Peyer's patch (tissue), 4 donors: ENCODE results near the gene RBM12. TPM values are rescaled to one million over a fixed set of nuclear protein-coding genes. Genes with fewer than 3 reads are reported as not detected.

ENCODE experiments used
- small RNA-seq, 2 donors: library from RNA; depleted of rRNA; stranded (forward); fragments of <200 nt; gene quantifications; one replicate each; pipeline ENCODE3, GENCODE V24; 2016
- total RNA-seq, 4 donors: library from RNA; depleted of rRNA; stranded (reverse); fragments of >200 nt; gene quantifications; one replicate each; pipeline ENCODE4 v1.1.0, GENCODE V29; 2016

The RBM12 gene
- total RNA-seq, 4 donors from 2014 or later = 21.1 to 38.1 (median 32.3) TPM

Small RNAs within 50 kb of the gene (small RNA-seq; reads per million reads assigned to genes)
- 0 reads per million in 2 donors for gene RNU6-759P

Other genes with a start within 250 kb of the RBM12 start
- gene GDF5, start 226.7 kb downstream of the RBM12 start, total RNA-seq = not detected
- gene CEP250, start 209.3 kb downstream of the RBM12 start, total RNA-seq = 100 to 1,000 TPM in 1 of 4 donors, 10 to 100 TPM in 3; 26.1 to 121 (median 38.3) TPM
- not detected for gene C20orf173, start 135.2 kb downstream of the RBM12 start, total RNA-seq
- gene ERGIC3, start 122.8 kb downstream of the RBM12 start, total RNA-seq = 100 to 1,000 TPM; 183 to 233 (median 201) TPM
- 10 to 100 TPM in 2 of 4 donors, not detected in 2; 10.7 to 28.1 TPM for gene SPAG4, start 49.1 kb downstream of the RBM12 start, total RNA-seq
- gene CPNE1, start within 50 bp of the RBM12 start, total RNA-seq = 100 to 1,000 TPM in 3 of 4 donors, 10 to 100 TPM in 1; 84.9 to 201 (median 127) TPM
- gene NFS1, start 34.5 kb upstream of the RBM12 start, total RNA-seq = 10 to 100 TPM; 29.2 to 62.2 (median 41.4) TPM
- gene ROMO1, start 34.5 kb upstream of the RBM12 start, total RNA-seq = 100 to 1,000 TPM; 154 to 259 (median 192) TPM
- gene RBM39, start 77.4 kb upstream of the RBM12 start, total RNA-seq = 1,000 to 10,000 TPM in 1 of 4 donors, 100 to 1,000 TPM in 3; 347 to 1,133 (median 466) TPM
- gene PHF20, start 107.1 kb upstream of the RBM12 start, total RNA-seq = 10 to 100 TPM; 16.1 to 92.4 (median 29.3) TPM